ENCODE data around the gene FSTL4. TPM values are rescaled to one million over a fixed set of nuclear protein-coding genes. Genes with fewer than 3 reads are reported as not detected.
A peak's percentile ranks its signal among the peaks of the same experiment; 100 is the strongest.
"Not testable (repeated sequence)": the region's sequence is repeated elsewhere in the genome, so short reads cannot be mapped to it uniquely, and the experiment has no call there.

FSTL4 gene
- total RNA-seq, 1 experiment from 2014 or later: not detected

DNA sequence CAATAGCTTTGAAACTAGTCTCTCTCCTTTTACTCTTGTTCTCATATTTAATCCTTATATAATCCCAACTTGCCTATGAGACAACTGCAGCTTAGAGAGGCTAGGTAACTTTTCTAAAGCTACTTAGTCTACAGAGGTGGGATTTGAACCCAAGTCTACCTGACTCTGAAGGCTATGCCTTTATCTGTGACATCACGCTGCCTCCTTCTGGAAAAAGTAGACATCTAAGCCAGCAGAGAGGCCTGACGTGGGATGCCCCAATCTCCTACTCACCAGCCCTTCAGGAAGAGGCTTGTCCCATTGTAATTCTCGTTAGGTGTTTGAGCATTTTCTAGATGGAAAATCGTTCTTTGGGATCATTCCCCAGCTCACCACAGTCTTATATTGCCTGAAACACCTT, 393.0 kb downstream of the FSTL4 start:
- ChIA-PET CTCF (no interaction called here), POLR2A (ENCODE audit: unreplicated experiment) (no interaction called here)
- no peaks in the 10 kb centered on the region for H3K79me2 ChIP-seq (ENCODE audit: low read depth)
- H3K9me2 ChIP-seq (ENCODE audit: insufficient read depth): no peaks in the 10 kb centered on the region
- no peaks in the 10 kb centered on the region for H3K9me3 ChIP-seq (ENCODE audit: insufficient read depth, low read depth)
- BruUV-seq (replicated peaks): no TSS peak
- H3K36me3 ChIP-seq (ENCODE audit: low read depth): no peaks in the 10 kb centered on the region
- H3K4me1 ChIP-seq (replicated peaks; ENCODE audit: insufficient read depth): peaks cover 7% of the 10 kb centered on the region
- no peak for TF ChIP-seq EZH2 (IDR thresholded peaks at IDR 0.05; ENCODE audit: low read depth)
- TF ChIP-seq CTCF (conservative IDR thresholded peaks at IDR 0.05): no peak
- H2AFZ ChIP-seq: no peak overlapping the region
- DNase-seq: no peak
- no peaks in the 10 kb centered on the region; the same call in 1 of the 2 replicates for H3F3A ChIP-seq (ENCODE audit: insufficient read depth, low read depth)
- no peak overlapping the region for H3K27ac ChIP-seq
- no peaks in the 10 kb centered on the region for H4K20me1 ChIP-seq (ENCODE audit: insufficient read depth)
- H3K4me3 ChIP-seq: no peak overlapping the region
- H3K4me2 ChIP-seq: no peak overlapping the region
- intact Hi-C loops (cut with micrococcal nuclease; ENCODE audit: unreplicated experiment): no loop called here
- no peaks in the 10 kb centered on the region for H3K27me3 ChIP-seq (ENCODE audit: insufficient read depth, low read depth)

DNA sequence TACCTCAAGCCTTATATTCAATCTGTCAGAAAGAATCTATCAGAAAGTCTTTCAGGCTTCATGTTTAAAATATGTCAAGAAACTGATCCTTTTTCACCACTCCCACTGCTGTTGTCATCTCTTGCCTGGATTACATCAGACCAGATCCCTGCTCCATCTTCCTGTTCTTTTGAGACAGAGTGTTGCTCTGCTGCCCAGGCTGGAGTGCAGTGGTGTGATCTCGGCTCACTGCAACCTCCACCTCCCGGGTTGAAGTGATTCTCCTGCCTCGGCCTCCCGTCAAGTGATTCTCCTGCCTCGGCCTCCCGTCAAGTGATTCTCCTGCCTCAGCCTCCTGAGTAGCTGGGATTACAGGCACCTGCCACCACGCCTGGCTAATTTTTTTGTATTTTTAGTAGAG, 396.2 kb downstream of the FSTL4 start:
- H2AFZ ChIP-seq; CTCF ChIA-PET; H3K9me2 ChIP-seq (ENCODE audit: insufficient read depth); H3K79me2 ChIP-seq (ENCODE audit: low read depth); H4K20me1 ChIP-seq (ENCODE audit: insufficient read depth); H3K27ac ChIP-seq; H3F3A ChIP-seq (ENCODE audit: insufficient read depth, low read depth); BruUV-seq (replicated peaks); H3K4me2 ChIP-seq; DNase-seq; POLR2A ChIA-PET (ENCODE audit: unreplicated experiment); H3K36me3 ChIP-seq (ENCODE audit: low read depth); H3K9me3 ChIP-seq (ENCODE audit: insufficient read depth, low read depth); H3K27me3 ChIP-seq (ENCODE audit: insufficient read depth, low read depth); H3K4me3 ChIP-seq; intact Hi-C loops (cut with micrococcal nuclease; ENCODE audit: unreplicated experiment): not testable (repeated sequence)
- peaks cover 11% of the 10 kb centered on the region for H3K4me1 ChIP-seq (replicated peaks; ENCODE audit: insufficient read depth)

DNA sequence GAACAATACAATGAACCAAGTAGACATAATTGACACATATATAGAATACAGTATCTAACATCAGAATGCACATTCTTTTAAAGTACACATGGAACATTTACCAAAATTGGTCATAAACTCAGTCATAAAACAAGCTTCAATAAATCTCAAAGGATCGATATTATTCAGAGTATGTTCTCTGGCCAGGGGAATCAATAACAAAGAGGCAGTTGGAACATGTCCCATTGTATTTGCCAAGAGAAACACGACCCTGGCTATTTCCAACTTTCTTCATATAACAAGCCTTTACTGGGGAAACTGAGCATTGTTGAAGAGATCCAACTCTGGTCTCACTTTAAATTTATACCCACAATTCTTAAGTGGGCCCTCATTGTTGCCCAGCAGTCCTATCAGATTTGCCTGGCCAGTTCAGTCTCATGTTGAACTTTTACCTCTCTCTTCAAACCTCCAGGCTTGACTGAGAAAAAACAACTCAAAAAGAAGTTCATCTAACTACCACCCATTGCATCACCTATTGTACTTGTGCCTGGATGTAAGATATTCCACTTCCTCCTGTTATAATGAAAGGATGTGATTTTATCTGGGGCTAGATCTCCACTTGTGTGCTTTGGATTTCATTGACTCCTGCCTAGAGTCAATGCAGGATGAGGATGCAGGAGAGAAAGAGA, 398.1 kb downstream of the FSTL4 start:
- no peaks in the 10 kb centered on the region for H3K27me3 ChIP-seq (ENCODE audit: insufficient read depth, low read depth)
- peaks cover 11% of the 10 kb centered on the region for H3K4me1 ChIP-seq (replicated peaks; ENCODE audit: insufficient read depth)
- no peak overlapping the region; the same call in 1 of the 2 replicates for H3K4me2 ChIP-seq
- intact Hi-C loops (cut with micrococcal nuclease; ENCODE audit: unreplicated experiment): no loop called here
- ChIA-PET POLR2A (ENCODE audit: unreplicated experiment) (no interaction called here), CTCF (no interaction called here)
- no peak overlapping the region for H3K27ac ChIP-seq
- no peaks in the 10 kb centered on the region; the same call in 1 of the 2 replicates for H3F3A ChIP-seq (ENCODE audit: insufficient read depth, low read depth)
- no peaks in the 10 kb centered on the region for H4K20me1 ChIP-seq (ENCODE audit: insufficient read depth)
- peak in 1 of 2 experiments; percentile 41 for DNase-seq
- BruUV-seq (replicated peaks): no TSS peak
- no peak overlapping the region for H3K4me3 ChIP-seq
- no peaks in the 10 kb centered on the region for H3K9me2 ChIP-seq (ENCODE audit: insufficient read depth)
- no peaks in the 10 kb centered on the region for H3K79me2 ChIP-seq (ENCODE audit: low read depth)
- TF ChIP-seq CTCF (conservative IDR thresholded peaks at IDR 0.05): no peak
- no peak for TF ChIP-seq EZH2 (IDR thresholded peaks at IDR 0.05; ENCODE audit: low read depth)
- no peaks in the 10 kb centered on the region for H3K36me3 ChIP-seq (ENCODE audit: low read depth)
- H2AFZ ChIP-seq: no peak overlapping the region
- no peaks in the 10 kb centered on the region for H3K9me3 ChIP-seq (ENCODE audit: insufficient read depth, low read depth)

DNA sequence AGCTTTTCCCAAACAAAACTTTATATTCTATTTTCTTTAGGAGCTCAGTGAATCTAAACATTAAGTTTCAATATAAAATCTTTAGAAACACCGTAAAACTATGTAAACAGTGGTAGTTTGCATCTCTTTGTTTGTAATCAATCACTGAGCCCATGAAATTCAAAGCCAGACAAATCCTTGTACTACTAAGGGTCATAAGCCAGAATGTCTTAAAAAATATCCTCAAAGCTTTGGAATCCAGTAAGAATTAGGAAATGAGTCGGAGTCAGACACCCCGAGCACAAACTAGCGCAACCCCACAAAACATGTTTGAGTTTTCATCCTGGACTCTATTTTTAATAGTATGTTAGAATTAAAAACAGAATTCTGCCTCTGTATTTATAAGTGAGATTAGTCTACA, 406.7 kb downstream of the FSTL4 start:
- POLR2A ChIA-PET (ENCODE audit: unreplicated experiment): no interaction called here
- Histone ChIP-seq H3K79me2 (ENCODE audit: low read depth) (no peaks in the 10 kb centered on the region), H3K4me3 (no peak overlapping the region), H3K27me3 (ENCODE audit: insufficient read depth, low read depth) (no peaks in the 10 kb centered on the region), H4K20me1 (ENCODE audit: insufficient read depth) (no peaks in the 10 kb centered on the region), H3K27ac (no peak overlapping the region), H3K36me3 (ENCODE audit: low read depth) (no peaks in the 10 kb centered on the region), H2AFZ (no peak overlapping the region), H3K9me2 (ENCODE audit: insufficient read depth) (no peaks in the 10 kb centered on the region), H3K4me2 (no peak overlapping the region), H3K9me3 (ENCODE audit: insufficient read depth, low read depth) (no peaks in the 10 kb centered on the region), H3F3A (ENCODE audit: insufficient read depth, low read depth) (no peaks in the 10 kb centered on the region), H3K4me1 (replicated peaks; ENCODE audit: insufficient read depth) (peaks cover 10% of the 10 kb centered on the region)
- CTCF ChIA-PET: interaction anchor here (0.6 kb wide), 1 partner anchor 90 kb away, joined by 3 read pairs; no protein-coding TSS in a partner anchor
- TF ChIP-seq EZH2 (IDR thresholded peaks at IDR 0.05; ENCODE audit: low read depth): no peak
- no peak for TF ChIP-seq CTCF (conservative IDR thresholded peaks at IDR 0.05)
- BruUV-seq (replicated peaks): no TSS peak
- intact Hi-C loops (cut with micrococcal nuclease; ENCODE audit: unreplicated experiment): no loop called here
- DNase-seq: no peak
